Measurements from ENCODE around the gene HOXA5. TPM values are rescaled to one million over a fixed set of nuclear protein-coding genes. Genes with fewer than 3 reads are reported as not detected.

HOXA5 gene
- total RNA-seq, 1 donor from 2014 or later = not detected

DNA sequence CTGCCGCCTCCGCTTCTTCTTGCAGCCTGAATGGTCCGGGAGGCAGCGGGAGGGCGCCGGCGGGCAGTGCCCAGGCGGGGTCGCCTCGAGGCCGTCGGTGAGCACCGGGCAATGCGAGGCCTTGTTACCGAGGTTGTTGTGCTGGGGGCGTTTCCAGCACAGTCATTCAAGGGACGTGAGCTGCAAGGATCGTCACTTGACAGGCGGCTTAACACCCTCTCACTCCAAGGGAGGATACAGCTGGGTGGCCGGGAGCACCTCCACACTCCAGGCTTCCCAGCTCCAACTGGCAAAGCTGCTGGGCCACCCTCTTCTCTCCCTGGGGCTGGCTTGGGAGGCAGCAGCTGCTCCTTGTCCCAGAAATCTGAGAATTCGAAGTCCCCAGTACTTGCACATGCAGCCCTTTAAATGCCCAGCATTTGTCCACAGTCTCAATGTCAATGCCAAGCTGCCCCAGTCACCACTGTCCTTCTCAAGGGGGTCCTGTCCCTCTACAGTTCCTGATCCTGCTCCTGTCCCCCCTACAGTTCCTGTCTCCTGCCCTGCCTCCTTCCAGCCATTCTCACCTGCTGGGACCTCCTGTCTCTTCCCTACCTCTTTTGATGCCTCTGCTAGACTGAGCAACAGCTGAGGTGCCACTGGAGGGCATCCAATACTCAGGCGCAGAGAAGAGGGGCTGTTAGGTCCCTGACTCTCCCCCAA lies 46.0 kb upstream of the HOXA5 start:
- FAIRE-seq (no peak), DNase-seq (ENCODE audit: low read depth) (no peak)
- TF ChIP-seq, protein P1, sequence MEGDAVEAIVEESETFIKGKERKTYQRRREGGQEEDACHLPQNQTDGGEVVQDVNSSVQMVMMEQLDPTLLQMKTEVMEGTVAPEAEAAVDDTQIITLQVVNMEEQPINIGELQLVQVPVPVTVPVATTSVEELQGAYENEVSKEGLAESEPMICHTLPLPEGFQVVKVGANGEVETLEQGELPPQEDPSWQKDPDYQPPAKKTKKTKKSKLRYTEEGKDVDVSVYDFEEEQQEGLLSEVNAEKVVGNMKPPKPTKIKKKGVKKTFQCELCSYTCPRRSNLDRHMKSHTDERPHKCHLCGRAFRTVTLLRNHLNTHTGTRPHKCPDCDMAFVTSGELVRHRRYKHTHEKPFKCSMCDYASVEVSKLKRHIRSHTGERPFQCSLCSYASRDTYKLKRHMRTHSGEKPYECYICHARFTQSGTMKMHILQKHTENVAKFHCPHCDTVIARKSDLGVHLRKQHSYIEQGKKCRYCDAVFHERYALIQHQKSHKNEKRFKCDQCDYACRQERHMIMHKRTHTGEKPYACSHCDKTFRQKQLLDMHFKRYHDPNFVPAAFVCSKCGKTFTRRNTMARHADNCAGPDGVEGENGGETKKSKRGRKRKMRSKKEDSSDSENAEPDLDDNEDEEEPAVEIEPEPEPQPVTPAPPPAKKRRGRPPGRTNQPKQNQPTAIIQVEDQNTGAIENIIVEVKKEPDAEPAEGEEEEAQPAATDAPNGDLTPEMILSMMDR (IDR thresholded peaks at IDR 0.05; ENCODE audit: insufficient read depth, low read length, severe bottlenecking) = no peak
- Histone ChIP-seq H3K27me3 (ENCODE audit: control insufficient read depth, insufficient read depth, low read length) (peaks cover 89% of the 10 kb centered on the region), H3K36me3 (ENCODE audit: control insufficient read depth, insufficient read depth, low read length) (no peaks in the 10 kb centered on the region), H3K4me3 (ENCODE audit: low read depth, low read length) (no peak overlapping the region)

- DNase-seq (ENCODE audit: low read depth) (no peak), FAIRE-seq (no peak)
- H3K27me3 ChIP-seq (ENCODE audit: control insufficient read depth, insufficient read depth, low read length) = peaks cover 89% of the 10 kb centered on the region
- no peak overlapping the region for H3K4me3 ChIP-seq (ENCODE audit: low read depth, low read length)
- H3K36me3 ChIP-seq (ENCODE audit: control insufficient read depth, insufficient read depth, low read length) = no peaks in the 10 kb centered on the region
- TF ChIP-seq, protein P1 (IDR thresholded peaks at IDR 0.05; ENCODE audit: insufficient read depth, low read length, severe bottlenecking) = no peak
Observed at GRCh38 chr7:27188386-27189294, 45.2 kb upstream of the HOXA5 start.

DNA sequence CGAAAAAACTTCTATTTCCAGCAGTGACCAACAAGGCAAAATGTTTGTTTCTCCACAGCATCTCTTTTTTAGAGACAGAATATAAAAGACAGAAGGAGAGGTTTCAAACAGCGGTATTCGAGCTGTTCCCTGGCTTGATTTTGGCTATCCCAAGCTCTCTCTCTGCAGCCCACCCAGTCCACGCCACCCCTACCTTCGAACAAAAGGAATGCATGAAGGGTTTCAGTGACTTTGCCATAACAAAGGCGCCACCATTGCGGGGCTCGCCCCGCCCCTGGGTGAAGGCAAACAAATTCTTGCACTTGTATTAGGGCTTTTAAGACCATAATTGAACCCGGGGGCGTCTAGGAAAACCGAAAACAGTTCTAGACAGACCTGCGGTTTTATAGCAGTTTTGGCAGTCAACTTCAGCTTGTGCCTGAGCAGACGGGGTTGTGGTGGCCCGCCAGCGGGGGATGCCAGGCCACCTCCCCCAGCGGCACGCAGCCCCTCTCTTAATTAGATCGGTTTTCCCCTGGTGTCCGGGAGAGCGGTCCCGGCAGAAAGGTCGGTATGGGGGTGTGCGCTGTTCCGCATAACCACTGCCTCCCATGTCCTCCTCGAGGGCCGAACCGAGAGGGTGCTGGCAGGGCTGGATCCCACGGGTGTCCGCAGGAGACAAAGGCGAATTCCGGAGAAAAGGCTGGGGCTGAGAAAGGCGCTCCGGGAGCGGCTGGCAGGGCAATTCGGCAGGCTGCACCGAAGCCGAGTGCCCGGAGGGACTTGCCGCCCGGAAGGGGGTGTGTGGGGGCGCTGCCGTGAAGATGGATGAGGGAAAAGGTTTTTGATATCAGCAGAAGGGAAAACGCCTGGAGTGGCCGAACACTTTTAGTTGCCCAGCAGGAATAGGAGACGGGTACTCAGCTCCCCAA lies 44.2 kb upstream of the HOXA5 start:
- Histone ChIP-seq H3K36me3 (ENCODE audit: control insufficient read depth, insufficient read depth, low read length) (no peaks in the 10 kb centered on the region), H3K27me3 (ENCODE audit: control insufficient read depth, insufficient read depth, low read length) (peaks cover 90% of the 10 kb centered on the region), H3K4me3 (ENCODE audit: low read depth, low read length) (no peak overlapping the region)
- FAIRE-seq (no peak), DNase-seq (ENCODE audit: low read depth) (no peak)
- TF ChIP-seq, protein P1 (IDR thresholded peaks at IDR 0.05; ENCODE audit: insufficient read depth, low read length, severe bottlenecking) = no peak

GRCh38 chr7:27186668-27187474 lies 43.4 kb upstream of the HOXA5 start:
- TF ChIP-seq, protein P1 (IDR thresholded peaks at IDR 0.05; ENCODE audit: insufficient read depth, low read length, severe bottlenecking) = no peak
- Histone ChIP-seq H3K4me3 (ENCODE audit: low read depth, low read length) (no peak overlapping the region), H3K27me3 (ENCODE audit: control insufficient read depth, insufficient read depth, low read length) (peaks cover 92% of the 10 kb centered on the region), H3K36me3 (ENCODE audit: control insufficient read depth, insufficient read depth, low read length) (no peaks in the 10 kb centered on the region)
- no peak for FAIRE-seq
- DNase-seq (ENCODE audit: low read depth) = no peak
